ENCODE measurements around the gene FAM107B. TPM values are rescaled to one million over a fixed set of nuclear protein-coding genes. Genes with fewer than 3 reads are reported as not detected.

Gene FAM107B
- total and polyA plus RNA-seq, 2 experiments from 2014 or later = 11.0 to 17.6 TPM

GRCh38 chr10:14803827-14804226 is 29.1 kb upstream of the FAM107B start (continued):
- TF ChIP-seq, protein P1, sequence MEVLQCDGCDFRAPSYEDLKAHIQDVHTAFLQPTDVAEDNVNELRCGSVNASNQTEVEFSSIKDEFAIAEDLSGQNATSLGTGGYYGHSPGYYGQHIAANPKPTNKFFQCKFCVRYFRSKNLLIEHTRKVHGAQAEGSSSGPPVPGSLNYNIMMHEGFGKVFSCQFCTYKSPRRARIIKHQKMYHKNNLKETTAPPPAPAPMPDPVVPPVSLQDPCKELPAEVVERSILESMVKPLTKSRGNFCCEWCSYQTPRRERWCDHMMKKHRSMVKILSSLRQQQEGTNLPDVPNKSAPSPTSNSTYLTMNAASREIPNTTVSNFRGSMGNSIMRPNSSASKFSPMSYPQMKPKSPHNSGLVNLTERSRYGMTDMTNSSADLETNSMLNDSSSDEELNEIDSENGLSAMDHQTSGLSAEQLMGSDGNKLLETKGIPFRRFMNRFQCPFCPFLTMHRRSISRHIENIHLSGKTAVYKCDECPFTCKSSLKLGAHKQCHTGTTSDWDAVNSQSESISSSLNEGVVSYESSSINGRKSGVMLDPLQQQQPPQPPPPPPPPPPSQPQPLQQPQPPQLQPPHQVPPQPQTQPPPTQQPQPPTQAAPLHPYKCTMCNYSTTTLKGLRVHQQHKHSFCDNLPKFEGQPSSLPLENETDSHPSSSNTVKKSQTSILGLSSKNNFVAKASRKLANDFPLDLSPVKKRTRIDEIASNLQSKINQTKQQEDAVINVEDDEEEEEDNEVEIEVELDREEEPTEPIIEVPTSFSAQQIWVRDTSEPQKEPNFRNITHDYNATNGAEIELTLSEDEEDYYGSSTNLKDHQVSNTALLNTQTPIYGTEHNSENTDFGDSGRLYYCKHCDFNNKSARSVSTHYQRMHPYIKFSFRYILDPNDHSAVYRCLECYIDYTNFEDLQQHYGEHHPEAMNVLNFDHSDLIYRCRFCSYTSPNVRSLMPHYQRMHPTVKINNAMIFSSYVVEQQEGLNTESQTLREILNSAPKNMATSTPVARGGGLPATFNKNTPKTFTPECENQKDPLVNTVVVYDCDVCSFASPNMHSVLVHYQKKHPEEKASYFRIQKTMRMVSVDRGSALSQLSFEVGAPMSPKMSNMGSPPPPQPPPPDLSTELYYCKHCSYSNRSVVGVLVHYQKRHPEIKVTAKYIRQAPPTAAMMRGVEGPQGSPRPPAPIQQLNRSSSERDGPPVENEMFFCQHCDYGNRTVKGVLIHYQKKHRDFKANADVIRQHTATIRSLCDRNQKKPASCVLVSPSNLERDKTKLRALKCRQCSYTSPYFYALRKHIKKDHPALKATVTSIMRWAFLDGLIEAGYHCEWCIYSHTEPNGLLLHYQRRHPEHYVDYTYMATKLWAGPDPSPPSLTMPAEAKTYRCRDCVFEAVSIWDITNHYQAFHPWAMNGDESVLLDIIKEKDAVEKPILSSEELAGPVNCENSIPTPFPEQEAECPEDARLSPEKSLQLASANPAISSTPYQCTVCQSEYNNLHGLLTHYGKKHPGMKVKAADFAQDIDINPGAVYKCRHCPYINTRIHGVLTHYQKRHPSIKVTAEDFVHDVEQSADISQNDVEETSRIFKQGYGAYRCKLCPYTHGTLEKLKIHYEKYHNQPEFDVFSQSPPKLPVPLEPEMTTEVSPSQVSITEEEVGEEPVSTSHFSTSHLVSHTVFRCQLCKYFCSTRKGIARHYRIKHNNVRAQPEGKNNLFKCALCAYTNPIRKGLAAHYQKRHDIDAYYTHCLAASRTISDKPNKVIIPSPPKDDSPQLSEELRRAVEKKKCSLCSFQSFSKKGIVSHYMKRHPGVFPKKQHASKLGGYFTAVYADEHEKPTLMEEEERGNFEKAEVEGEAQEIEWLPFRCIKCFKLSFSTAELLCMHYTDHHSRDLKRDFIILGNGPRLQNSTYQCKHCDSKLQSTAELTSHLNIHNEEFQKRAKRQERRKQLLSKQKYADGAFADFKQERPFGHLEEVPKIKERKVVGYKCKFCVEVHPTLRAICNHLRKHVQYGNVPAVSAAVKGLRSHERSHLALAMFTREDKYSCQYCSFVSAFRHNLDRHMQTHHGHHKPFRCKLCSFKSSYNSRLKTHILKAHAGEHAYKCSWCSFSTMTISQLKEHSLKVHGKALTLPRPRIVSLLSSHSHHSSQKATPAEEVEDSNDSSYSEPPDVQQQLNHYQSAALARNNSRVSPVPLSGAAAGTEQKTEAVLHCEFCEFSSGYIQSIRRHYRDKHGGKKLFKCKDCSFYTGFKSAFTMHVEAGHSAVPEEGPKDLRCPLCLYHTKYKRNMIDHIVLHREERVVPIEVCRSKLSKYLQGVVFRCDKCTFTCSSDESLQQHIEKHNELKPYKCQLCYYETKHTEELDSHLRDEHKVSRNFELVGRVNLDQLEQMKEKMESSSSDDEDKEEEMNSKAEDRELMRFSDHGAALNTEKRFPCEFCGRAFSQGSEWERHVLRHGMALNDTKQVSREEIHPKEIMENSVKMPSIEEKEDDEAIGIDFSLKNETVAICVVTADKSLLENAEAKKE (CRISPR knock-in tag; IDR thresholded peaks at IDR 0.05) = no peak
- no peak for TF ChIP-seq EZH2phosphoT487 (IDR thresholded peaks at IDR 0.05; ENCODE audit: unreplicated experiment)

DNA sequence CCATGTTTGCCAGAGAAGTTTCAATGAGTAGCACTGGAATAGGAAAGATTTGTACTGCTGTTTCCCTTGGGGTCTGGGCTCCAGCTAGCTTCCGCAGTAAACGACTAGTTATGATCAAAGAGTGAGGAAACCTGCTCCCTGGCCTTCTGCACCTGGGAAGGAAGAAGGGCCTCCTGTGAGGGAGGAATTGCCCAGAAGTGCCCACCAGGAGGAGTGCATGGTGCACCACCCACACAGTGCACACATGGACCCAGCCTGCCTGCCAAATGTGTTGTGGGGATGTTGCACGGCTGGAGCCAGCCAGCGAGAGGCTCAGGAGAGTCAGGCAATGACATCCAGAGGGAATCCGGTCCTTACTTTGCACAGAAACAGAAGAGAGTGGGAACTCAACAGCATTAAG is 27.0 kb upstream of the FAM107B start:
- Histone ChIP-seq H3K4me1 (ENCODE audit: insufficient read depth) (no peaks in the 10 kb centered on the region), H2AFZ (no peak overlapping the region), H3K27me3 (ENCODE audit: insufficient read depth) (no peaks in the 10 kb centered on the region), H3K27ac (ENCODE audit: low read depth) (no peak overlapping the region), H3K4me2 (no peak overlapping the region), H3K9me2 (ENCODE audit: insufficient read depth) (no peaks in the 10 kb centered on the region), H3K36me3 (ENCODE audit: insufficient read depth) (no peaks in the 10 kb centered on the region), H3K79me2 (replicated peaks; ENCODE audit: insufficient read depth) (no peaks in the 10 kb centered on the region), H4K20me1 (replicated peaks; ENCODE audit: insufficient read depth) (no peaks in the 10 kb centered on the region), H3K4me3 (no peak overlapping the region), H3F3A (replicated peaks; ENCODE audit: low read depth) (no peaks in the 10 kb centered on the region)
- peaks cover 4% of the 10 kb centered on the region for H3K27me3 Mint-ChIP-seq (ENCODE audit: insufficient read depth, low read depth, poor library complexity)
- H3K27ac Mint-ChIP-seq = no peak overlapping the region
- H3K4me3 Mint-ChIP-seq = no peak overlapping the region
- no peaks in the 10 kb centered on the region for H3K4me1 Mint-ChIP-seq
- DNase-seq (ENCODE audit: low spot score) (peak; percentile 17), ATAC-seq (peak; percentile 54; the same call in 2 of the 3 replicates)
- TF ChIP-seq ZNF114 (CRISPR knock-in tag; IDR thresholded peaks at IDR 0.05) (no peak), ZNF331 (CRISPR knock-in tag; IDR thresholded peaks at IDR 0.05; ENCODE audit: low read depth) (no peak), NANOG (IDR thresholded peaks at IDR 0.05; ENCODE audit: borderline replicate concordance) (no peak), CREB1 (CRISPR knock-in tag; IDR thresholded peaks at IDR 0.05; ENCODE audit: low read depth) (no peak), POLR2AphosphoS5 (IDR thresholded peaks at IDR 0.05; ENCODE audit: low read depth) (no peak)
- TF ChIP-seq, protein P2, sequence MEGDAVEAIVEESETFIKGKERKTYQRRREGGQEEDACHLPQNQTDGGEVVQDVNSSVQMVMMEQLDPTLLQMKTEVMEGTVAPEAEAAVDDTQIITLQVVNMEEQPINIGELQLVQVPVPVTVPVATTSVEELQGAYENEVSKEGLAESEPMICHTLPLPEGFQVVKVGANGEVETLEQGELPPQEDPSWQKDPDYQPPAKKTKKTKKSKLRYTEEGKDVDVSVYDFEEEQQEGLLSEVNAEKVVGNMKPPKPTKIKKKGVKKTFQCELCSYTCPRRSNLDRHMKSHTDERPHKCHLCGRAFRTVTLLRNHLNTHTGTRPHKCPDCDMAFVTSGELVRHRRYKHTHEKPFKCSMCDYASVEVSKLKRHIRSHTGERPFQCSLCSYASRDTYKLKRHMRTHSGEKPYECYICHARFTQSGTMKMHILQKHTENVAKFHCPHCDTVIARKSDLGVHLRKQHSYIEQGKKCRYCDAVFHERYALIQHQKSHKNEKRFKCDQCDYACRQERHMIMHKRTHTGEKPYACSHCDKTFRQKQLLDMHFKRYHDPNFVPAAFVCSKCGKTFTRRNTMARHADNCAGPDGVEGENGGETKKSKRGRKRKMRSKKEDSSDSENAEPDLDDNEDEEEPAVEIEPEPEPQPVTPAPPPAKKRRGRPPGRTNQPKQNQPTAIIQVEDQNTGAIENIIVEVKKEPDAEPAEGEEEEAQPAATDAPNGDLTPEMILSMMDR (conservative IDR thresholded peaks at IDR 0.05; ENCODE audit: low read depth in 2 of 2) = peak; percentile 8 to 47; a peak in 2 of 4 replicates
- no peaks in the 10 kb centered on the region for H3K9me3 Mint-ChIP-seq
- H3K36me3 Mint-ChIP-seq (ENCODE audit: low read depth) = no peaks in the 10 kb centered on the region

Measured in GM23338 (cell line).